Renal pelvis (tissue), 4 donors: ENCODE results near the gene ADCY4. TPM values are rescaled to one million over a fixed set of nuclear protein-coding genes. Genes with fewer than 3 reads are reported as not detected.

ENCODE experiments used
- DNase-seq: peaks from one replicate; pipeline ENCODE4 v3.0.0-alpha.2; 2013
- polyA plus RNA-seq, 3 donors: library from polyadenylated mRNA; unstranded; fragments of 120-200 nt; gene quantifications; one replicate each; pipeline ENCODE4 v1.2.1, GENCODE V29; 2013; ENCODE audit not compliant: insufficient read length in 3 of 3

ADCY4 gene
- polyA plus RNA-seq, 3 donors, result 19.3 to 22.6 (median 20.8) TPM

DNA sequence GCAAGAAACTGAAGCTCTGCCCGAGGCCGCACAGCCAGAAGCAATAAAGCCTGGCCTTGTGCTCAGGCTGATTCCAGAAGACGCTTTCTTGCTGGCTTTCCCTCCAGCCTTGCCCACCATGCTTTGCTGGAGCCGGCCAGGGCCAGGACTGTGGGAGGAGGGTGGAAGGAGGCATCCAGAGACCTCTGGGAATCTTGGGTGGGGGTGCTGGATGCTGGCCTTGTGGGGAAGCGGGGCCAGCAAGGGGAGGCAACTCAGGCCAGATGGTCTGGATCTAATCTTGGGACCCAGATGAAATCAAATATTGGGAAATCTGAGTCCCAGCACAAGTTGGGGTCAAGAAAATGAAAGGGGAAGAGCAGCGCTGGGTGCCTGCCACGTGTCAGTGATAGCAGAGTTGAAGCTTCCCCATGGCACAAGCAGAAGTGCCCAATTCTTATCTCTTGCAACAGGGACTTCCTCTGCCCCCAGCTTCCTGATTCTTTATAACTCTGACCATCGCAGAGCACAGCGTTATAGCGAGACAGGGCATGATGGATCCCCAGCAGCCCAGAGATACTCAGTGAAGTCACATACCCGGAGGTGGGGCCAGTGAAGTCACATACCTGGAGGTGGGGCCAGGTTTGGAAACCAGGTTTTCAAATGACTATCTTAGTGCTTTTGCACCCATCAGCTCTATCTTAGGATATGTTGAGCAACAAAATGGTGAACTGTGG is 57.1 kb downstream of the ADCY4 start:
- no peak for DNase-seq

DNA sequence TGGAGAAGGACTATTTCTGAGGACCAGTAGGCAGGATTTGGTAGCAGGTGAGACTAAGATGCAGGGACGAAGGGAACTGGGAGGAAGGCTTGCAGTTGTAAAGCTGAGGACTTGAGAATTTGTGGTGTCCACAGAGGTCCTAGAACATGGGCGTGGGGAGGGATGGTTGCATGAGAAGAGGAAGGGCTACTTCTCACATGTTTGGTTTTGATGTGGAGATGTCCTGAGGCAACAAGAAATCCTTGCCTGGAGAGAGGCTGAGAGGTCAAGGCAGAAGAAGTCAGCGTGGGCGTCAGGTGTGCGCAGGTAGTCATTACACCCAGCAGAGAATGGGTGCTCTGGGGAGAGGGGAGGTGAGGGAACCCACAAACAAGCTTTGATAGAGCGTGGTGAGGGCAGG is 57.8 kb downstream of the ADCY4 start:
- DNase-seq, result no peak

DNA sequence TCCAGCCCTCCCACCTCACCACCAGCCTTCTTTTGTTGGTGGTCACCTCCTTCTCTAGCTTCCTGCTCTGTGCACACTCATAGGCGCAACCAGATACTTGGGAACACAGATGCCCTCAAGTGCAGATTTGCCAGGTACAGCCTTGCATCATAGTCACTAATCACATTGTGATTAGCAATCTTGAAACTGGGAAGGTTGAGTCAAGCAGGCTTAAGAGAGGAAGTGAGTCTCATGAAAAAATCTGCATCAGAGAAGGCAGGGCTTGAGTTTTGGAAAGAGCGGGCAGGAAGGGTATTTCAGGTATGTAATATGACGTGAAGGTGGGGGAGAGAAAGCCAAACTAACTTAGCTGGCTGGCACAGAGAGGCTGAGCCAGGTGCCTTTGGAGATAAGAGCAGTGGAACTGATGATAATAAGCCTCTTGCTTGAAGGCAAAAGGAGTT is 60.7 kb downstream of the ADCY4 start:
- DNase-seq, result no peak

DNA sequence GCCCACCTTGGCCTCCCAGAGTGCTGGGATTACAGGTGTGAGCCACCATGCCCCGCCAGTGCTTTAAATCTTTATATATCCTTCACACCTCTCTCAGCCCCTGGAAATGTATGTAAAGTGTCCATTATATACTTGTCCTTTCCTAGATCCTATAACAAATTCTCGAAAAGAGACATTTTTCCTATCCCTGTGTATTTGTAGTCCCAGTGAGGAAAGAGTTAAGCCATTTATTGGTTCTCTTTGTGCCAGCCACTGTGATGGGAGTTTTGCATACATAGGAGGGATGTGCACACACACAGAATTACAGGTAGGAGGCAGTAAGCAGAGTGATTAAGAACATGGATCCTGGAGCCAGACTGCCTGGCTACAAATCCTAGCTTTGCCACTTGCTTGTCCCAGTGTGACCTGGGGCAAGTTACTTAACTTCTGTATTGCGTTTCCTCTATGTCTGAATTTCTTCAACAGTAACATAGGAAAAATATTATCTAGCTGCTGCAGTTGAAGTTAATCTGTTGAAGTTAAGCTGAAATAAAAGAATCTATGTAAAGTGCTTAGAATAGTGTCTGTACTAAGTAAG is 61.4 kb downstream of the ADCY4 start:
- no peak for DNase-seq

DNA sequence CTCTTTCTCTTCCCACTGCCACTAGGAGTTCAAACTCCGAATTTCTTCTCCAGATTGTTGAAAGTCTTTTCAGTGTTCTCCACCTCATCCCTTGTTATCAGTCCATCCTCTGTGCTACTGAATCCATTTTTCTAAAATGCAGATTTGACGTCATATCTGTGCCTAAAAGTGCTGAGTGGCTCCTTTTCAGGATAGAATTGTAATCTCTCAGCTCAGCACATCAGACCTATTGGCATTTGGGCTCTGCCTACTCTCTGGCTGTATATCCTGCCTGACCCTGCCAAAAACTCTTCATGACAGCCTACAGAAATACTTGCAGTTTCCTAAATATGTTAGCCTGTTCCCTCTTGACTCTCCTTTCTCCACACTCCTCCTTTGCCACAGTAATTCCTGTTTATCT is 62.4 kb downstream of the ADCY4 start:
- no peak for DNase-seq

DNA sequence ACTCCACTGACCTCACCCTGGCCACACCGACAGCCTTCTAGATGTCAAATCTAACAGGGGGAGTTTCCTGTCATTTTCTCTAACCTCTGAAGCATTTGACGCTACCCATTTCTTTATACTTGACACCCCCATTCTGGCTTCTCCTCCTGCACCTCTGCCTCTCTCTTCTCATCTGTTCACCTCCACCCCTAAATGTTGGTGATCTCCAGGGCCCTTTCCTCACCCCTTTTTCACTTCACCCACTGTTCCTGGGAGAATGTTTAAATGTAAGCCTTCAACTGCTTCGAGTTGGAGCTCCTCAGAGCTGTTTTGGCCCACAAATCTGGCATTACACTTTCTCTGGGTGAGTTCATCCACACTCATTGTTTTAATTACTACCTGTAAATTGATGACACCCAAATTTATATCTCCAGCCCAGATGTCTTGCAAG is 63.0 kb downstream of the ADCY4 start:
- DNase-seq, result no peak

DNA sequence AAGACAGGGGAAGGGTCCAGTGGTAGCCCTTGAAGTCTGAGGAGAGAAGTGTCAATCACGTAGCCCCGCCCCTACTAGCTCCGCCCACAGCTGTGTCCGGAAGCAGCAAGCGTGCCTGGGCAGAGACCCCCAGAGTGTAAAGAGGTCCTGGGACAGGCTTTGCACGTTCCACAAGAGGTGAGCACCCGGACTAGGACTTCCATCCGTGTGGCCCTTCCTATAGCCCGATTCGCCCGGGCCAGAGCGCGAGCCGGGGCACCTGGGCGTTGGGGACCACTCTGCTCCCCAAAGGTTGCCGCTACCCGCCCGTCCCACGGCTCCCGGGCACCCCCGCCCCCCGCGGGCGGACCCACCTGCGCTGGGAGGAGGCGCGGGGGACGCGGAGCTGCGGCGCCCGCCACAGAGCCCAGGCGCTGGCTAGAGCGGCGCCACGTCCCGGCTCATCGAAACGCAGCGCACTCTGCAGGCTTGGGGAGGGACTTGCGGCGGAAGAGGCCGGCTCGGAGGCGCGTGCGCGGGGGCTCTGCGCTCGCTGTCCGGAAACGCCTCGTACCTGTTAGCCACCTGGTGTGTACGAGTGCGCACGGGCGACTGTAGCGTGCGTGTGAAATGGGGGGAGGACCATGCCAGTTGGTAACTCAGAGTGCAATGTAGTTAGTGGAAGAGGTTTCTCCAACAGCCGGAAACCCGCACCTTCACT is 63.6 kb downstream of the ADCY4 start, which contains the start of gene RABGGTA:
Gene RABGGTA (minus strand): TSS at position 464 of the 700 bp plus-strand sequence. CDS start 482 bp downstream, outside the sequence.
- peak; percentile 91 for DNase-seq

DNA sequence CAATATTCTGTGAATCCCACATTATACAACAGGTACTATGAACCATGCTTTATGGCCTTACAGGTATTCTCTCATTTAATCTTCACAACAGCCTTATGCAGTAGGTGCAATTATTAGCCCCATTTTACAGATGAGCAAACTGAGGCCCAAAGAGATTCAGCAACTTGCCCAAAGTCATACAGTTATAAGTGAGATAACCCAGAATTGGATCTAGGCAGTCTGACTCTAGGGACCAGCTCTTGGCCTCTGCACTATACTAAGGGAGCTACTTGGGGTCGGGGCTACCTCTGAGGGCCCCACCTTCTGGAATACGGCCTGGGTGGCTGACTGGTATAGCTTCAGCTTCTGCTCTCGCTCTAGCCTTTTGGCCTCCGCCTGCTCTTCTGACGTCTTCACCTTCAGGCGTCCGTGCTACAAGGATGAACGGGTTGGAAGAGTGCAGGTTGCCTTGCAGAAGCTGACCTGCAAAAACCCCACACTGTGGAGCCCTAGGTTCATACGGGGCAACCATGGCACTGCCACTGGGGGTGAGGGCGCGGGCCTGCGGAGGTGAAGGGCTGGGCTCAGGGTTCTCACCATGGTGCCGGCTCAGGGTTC is 64.2 kb downstream of the ADCY4 start:
- DNase-seq, result no peak

DNA sequence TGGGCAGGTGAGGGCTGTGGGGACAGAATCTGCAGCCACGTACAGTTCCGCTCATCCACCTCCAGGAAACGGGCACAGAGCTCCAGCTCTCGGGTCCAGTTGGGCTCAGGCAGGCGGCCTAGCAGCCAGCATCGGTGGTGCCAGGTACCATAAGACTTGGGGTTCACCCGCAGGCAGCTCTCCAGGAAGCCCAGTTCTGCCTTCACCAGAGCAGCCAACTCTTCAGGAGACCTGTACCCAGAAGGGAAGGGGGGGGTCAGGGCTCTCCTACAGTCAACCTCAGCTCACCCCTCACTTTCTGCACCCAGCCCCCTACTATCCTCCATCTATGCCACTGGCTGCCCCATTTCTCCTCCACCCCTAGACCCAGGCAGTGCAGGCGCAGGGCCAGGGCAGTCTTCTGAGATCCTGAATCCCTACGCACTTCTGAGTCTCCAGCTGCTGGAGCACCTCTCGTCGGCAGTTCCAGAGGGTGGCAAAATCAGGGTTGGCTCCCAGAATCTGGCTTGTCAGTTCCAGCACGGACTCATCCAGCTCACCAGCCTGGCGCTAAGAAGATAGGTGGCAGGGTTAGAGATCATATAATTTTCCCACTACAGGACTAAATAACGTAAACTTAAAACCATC is 64.8 kb downstream of the ADCY4 start:
- DNase-seq, result no peak

DNA sequence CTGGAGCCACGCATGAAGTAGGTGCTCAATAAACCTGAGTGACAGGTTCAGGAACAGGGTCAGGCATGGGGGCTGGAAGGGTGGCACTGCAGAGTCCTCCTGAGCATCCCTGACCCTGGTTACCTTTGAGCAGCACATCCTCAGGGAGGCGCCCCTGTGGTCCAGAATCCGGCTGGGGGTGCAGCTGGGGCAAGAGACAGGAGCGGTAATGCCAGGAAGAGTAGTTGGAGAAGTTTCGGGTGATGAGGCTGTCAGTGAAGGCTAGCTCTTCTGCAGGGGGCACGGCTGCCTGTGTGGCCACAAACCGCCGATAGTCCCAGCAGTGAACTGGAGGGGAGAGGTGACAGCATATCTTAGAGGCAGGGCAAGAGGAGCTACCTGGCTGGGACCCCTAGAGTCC is 65.5 kb downstream of the ADCY4 start:
- DNase-seq, result no peak

Other genes starting within 250 kb of the ADCY4 start
- 10 to 100 TPM; 37.7 to 41.7 (median 40.0) TPM for gene PCK2, start 240.8 kb downstream of the ADCY4 start, polyA plus RNA-seq
- gene DCAF11, start 220.3 kb downstream of the ADCY4 start, polyA plus RNA-seq, result 10 to 100 TPM; 82.2 to 96.2 (median 92.8) TPM
- gene NRL, start 220.1 kb downstream of the ADCY4 start, polyA plus RNA-seq, result 1 to 10 TPM; 2.7 to 3.2 (median 2.9) TPM
- 1 to 10 TPM; 1.1 to 2.3 (median 1.5) TPM for gene FITM1, start 204.4 kb downstream of the ADCY4 start, polyA plus RNA-seq
- 100 to 1,000 TPM; 175 to 216 (median 196) TPM for gene PSME1, start 198.9 kb downstream of the ADCY4 start, polyA plus RNA-seq
- gene EMC9, start 193.5 kb downstream of the ADCY4 start, polyA plus RNA-seq, result 10 to 100 TPM; 19.8 to 29.7 (median 21.1) TPM
- 100 to 1,000 TPM; 145 to 164 (median 151) TPM for gene PSME2, start 188.5 kb downstream of the ADCY4 start, polyA plus RNA-seq
- 10 to 100 TPM; 46.4 to 70.4 (median 53.4) TPM for gene RNF31, start 187.6 kb downstream of the ADCY4 start, polyA plus RNA-seq
- 10 to 100 TPM; 56.8 to 68.9 (median 57.2) TPM for gene IRF9, start 173.8 kb downstream of the ADCY4 start, polyA plus RNA-seq
- 10 to 100 TPM; 71.4 to 85.6 (median 80.8) TPM for gene REC8, start 163.0 kb downstream of the ADCY4 start, polyA plus RNA-seq
- 10 to 100 TPM; 39.6 to 48.5 (median 42.8) TPM for gene IPO4, start 146.3 kb downstream of the ADCY4 start, polyA plus RNA-seq
- 10 to 100 TPM; 45.2 to 55.8 (median 46.7) TPM for gene TM9SF1, start 139.6 kb downstream of the ADCY4 start, polyA plus RNA-seq
- 10 to 100 TPM in 2 of 3 donors, 1 to 10 TPM in 1; 3.9 to 17.9 (median 14.1) TPM for gene TSSK4, start 129.4 kb downstream of the ADCY4 start, polyA plus RNA-seq
- gene CHMP4A, start 121.6 kb downstream of the ADCY4 start, polyA plus RNA-seq, result 10 to 100 TPM; 50.6 to 70.2 (median 58.2) TPM
- 10 to 100 TPM; 13.0 to 20.1 (median 15.3) TPM for gene MDP1, start 119.0 kb downstream of the ADCY4 start, polyA plus RNA-seq
- gene NEDD8, start 102.7 kb downstream of the ADCY4 start, polyA plus RNA-seq, result 100 to 1,000 TPM; 197 to 260 (median 254) TPM
- gene GMPR2, start 102.1 kb downstream of the ADCY4 start, polyA plus RNA-seq, result 100 to 1,000 TPM; 120 to 132 (median 123) TPM
- gene TINF2, start 92.4 kb downstream of the ADCY4 start, polyA plus RNA-seq, result 10 to 100 TPM; 59.4 to 62.5 (median 60.9) TPM
- 1 to 10 TPM; 1.5 to 4.2 (median 2.5) TPM for gene TGM1, start 71.9 kb downstream of the ADCY4 start, polyA plus RNA-seq
- gene RABGGTA, start 63.5 kb downstream of the ADCY4 start, polyA plus RNA-seq, result 10 to 100 TPM; 24.2 to 25.5 (median 25.0) TPM
- 10 to 100 TPM; 41.6 to 68.7 (median 43.4) TPM for gene DHRS1, start 35.3 kb downstream of the ADCY4 start, polyA plus RNA-seq
- 10 to 100 TPM; 28.0 to 29.7 (median 28.7) TPM for gene NOP9, start 35.2 kb downstream of the ADCY4 start, polyA plus RNA-seq
- gene CIDEB, start 27.1 kb downstream of the ADCY4 start, polyA plus RNA-seq, result 10 to 100 TPM; 24.7 to 32.3 (median 28.3) TPM
- 1 to 10 TPM; 3.2 to 5.3 (median 4.4) TPM for gene LTB4R2, start 24.9 kb downstream of the ADCY4 start, polyA plus RNA-seq
- gene LTB4R, start 23.6 kb downstream of the ADCY4 start, polyA plus RNA-seq, result 1 to 10 TPM; 5.0 to 7.2 (median 5.7) TPM
- gene RIPK3, start 4.9 kb upstream of the ADCY4 start, polyA plus RNA-seq, result 1 to 10 TPM; 3.3 to 4.1 (median 3.8) TPM
- gene NFATC4, start 33.1 kb upstream of the ADCY4 start, polyA plus RNA-seq, result 10 to 100 TPM; 60.1 to 84.6 (median 72.6) TPM
- 10 to 100 TPM; 44.1 to 58.4 (median 56.4) TPM for gene NYNRIN, start 63.9 kb upstream of the ADCY4 start, polyA plus RNA-seq
- 1 to 10 TPM; 2.4 to 4.2 (median 3.1) TPM for gene CBLN3, start 94.6 kb upstream of the ADCY4 start, polyA plus RNA-seq
- 10 to 100 TPM; 43.7 to 55.8 (median 53.3) TPM for gene KHNYN, start 94.9 kb upstream of the ADCY4 start, polyA plus RNA-seq
- gene SDR39U1, start 107.7 kb upstream of the ADCY4 start, polyA plus RNA-seq, result 10 to 100 TPM; 69.5 to 78.3 (median 76.8) TPM
- gene CMA1, start 173.2 kb upstream of the ADCY4 start, polyA plus RNA-seq, result under 1 TPM in 1 of 3 donors, not detected in 2; 0.56 TPM
- gene CTSG, start 241.2 kb upstream of the ADCY4 start, polyA plus RNA-seq, result under 1 TPM; 0.25 to 0.71 (median 0.57) TPM